ENCODE data around the gene CPE. TPM values are rescaled to one million over a fixed set of nuclear protein-coding genes. Genes with fewer than 3 reads are reported as not detected.

Gene CPE
- total and polyA plus RNA-seq, 2 experiments from 2014 or later: 53.9 to 77.9 TPM

DNA sequence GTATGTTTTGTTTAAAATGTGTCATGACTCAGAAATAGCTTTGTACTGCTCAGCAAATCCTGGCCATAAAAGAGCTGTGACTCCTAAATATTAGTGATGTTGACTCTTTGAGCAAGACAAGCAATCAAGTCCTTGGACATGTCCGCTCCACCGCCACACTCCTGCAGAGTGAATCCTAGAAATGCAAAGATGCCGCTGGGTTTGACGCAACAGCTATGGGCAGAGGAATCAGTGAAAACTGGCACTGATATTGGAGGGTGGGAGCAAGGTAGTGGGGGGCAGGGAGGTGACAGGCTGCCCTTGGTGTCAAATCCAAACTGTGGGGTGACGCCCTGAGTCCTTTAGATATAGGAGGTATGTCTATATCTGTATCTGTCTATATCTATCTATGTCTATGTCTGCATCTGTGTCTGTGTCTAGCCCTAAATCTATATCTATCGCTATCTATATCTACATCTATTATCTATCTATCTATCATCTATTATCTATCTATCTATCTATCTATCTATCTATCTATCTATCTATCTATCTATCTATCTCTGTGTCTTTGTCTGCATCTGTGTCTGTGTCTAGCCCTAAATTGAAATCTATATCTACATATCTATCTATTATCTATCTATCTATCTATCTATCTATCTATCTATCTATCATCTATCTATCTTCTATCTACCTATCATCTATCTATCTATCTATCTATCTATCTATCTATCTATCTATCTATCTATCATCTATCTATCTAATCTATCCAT is 129.7 kb downstream of the CPE start:
- H3K27me3 ChIP-seq (replicated peaks; ENCODE audit: insufficient read depth): peaks cover 16% of the 10 kb centered on the region
- H2AFZ ChIP-seq: no peak overlapping the region
- peaks cover 12% of the 10 kb centered on the region; the same call in 1 of the 2 replicates for H3F3A ChIP-seq (ENCODE audit: insufficient read depth)
- H3K9ac ChIP-seq: no peak overlapping the region
- TF ChIP-seq EZH2 (IDR thresholded peaks at IDR 0.05; ENCODE audit: insufficient read depth, poor library complexity, severe bottlenecking) (no peak), EZH2phosphoT487 (IDR thresholded peaks at IDR 0.05; ENCODE audit: insufficient read depth, low read depth) (no peak)
- 87 to 92% methylated on average over 6 of the region's 6 CpGs for WGBS, 2 experiments (ENCODE audit: low coverage in 1 of 2, low lambda C conversion rate in 2 of 2, missing lambda C conversion rate in 2 of 2)
- H3K4me1 ChIP-seq (ENCODE audit: insufficient read depth): peaks cover 12% of the 10 kb centered on the region
- H3K36me3 ChIP-seq (ENCODE audit: low read depth): no peaks in the 10 kb centered on the region
- H3K27ac ChIP-seq: no peak overlapping the region
- no peak for DNase-seq
- no peaks in the 10 kb centered on the region for H3K9me3 ChIP-seq (ENCODE audit: low read depth)
- H4K20me1 ChIP-seq (ENCODE audit: insufficient read depth): no peaks in the 10 kb centered on the region
- in situ Hi-C loops (cut with MboI): no loop called here
- no peak overlapping the region for H3K4me2 ChIP-seq (ENCODE audit: unreplicated experiment)
- no peaks in the 10 kb centered on the region for H3K9me2 ChIP-seq (ENCODE audit: insufficient read depth)
- H3K79me2 ChIP-seq (ENCODE audit: insufficient read depth): no peaks in the 10 kb centered on the region
- H3K4me3 ChIP-seq: no peak overlapping the region

- no peak for DNase-seq
- TF ChIP-seq EZH2phosphoT487 (IDR thresholded peaks at IDR 0.05; ENCODE audit: insufficient read depth, low read depth) (no peak), EZH2 (IDR thresholded peaks at IDR 0.05; ENCODE audit: insufficient read depth, poor library complexity, severe bottlenecking) (no peak)
- 21 to 28% methylated on average over 5 of the region's 5 CpGs for WGBS, 2 experiments (ENCODE audit: low coverage in 1 of 2, low lambda C conversion rate in 2 of 2, missing lambda C conversion rate in 2 of 2)
Observed at GRCh38 chr4:165512424-165512823, 133.6 kb downstream of the CPE start.

GRCh38 chr4:165514739-165515138 is 135.9 kb downstream of the CPE start:
- 53 to 58% methylated on average over 2 of the region's 2 CpGs for WGBS, 2 experiments (ENCODE audit: low coverage in 1 of 2, low lambda C conversion rate in 2 of 2, missing lambda C conversion rate in 2 of 2)
- no peak for DNase-seq
- H3K4me1 ChIP-seq (ENCODE audit: insufficient read depth): no peaks in the 10 kb centered on the region
- no peak overlapping the region for H3K4me3 ChIP-seq
- no peak overlapping the region for H3K27ac ChIP-seq
- no peaks in the 10 kb centered on the region for H3K9me3 ChIP-seq (ENCODE audit: low read depth)
- no peak overlapping the region for H3K4me2 ChIP-seq (ENCODE audit: unreplicated experiment)
- H3K36me3 ChIP-seq (ENCODE audit: low read depth): no peaks in the 10 kb centered on the region
- in situ Hi-C loops (cut with MboI): no loop called here
- no peaks in the 10 kb centered on the region for H3K79me2 ChIP-seq (ENCODE audit: insufficient read depth)
- H3K9ac ChIP-seq: no peak overlapping the region
- H4K20me1 ChIP-seq (ENCODE audit: insufficient read depth): no peaks in the 10 kb centered on the region
- no peaks in the 10 kb centered on the region for H3F3A ChIP-seq (ENCODE audit: insufficient read depth)
- peaks cover 11% of the 10 kb centered on the region for H3K27me3 ChIP-seq (replicated peaks; ENCODE audit: insufficient read depth)
- no peak overlapping the region for H2AFZ ChIP-seq
- TF ChIP-seq EZH2phosphoT487 (IDR thresholded peaks at IDR 0.05; ENCODE audit: insufficient read depth, low read depth) (no peak), EZH2 (IDR thresholded peaks at IDR 0.05; ENCODE audit: insufficient read depth, poor library complexity, severe bottlenecking) (no peak)
- H3K9me2 ChIP-seq (ENCODE audit: insufficient read depth): no peaks in the 10 kb centered on the region

More at GRCh38 chr4:165512424-165512823, 133.6 kb downstream of the CPE start:
- Histone ChIP-seq H3K4me3 (no peak overlapping the region), H3K79me2 (ENCODE audit: insufficient read depth) (no peaks in the 10 kb centered on the region), H2AFZ (no peak overlapping the region), H3F3A (ENCODE audit: insufficient read depth) (no peaks in the 10 kb centered on the region), H3K27ac (no peak overlapping the region), H3K36me3 (ENCODE audit: low read depth) (no peaks in the 10 kb centered on the region), H3K27me3 (replicated peaks; ENCODE audit: insufficient read depth) (peaks cover 16% of the 10 kb centered on the region), H4K20me1 (ENCODE audit: insufficient read depth) (no peaks in the 10 kb centered on the region), H3K9me2 (ENCODE audit: insufficient read depth) (no peaks in the 10 kb centered on the region), H3K4me1 (ENCODE audit: insufficient read depth) (no peaks in the 10 kb centered on the region), H3K4me2 (ENCODE audit: unreplicated experiment) (no peak overlapping the region), H3K9me3 (ENCODE audit: low read depth) (no peaks in the 10 kb centered on the region), H3K9ac (no peak overlapping the region)
- in situ Hi-C loops (cut with MboI): no loop called here

GRCh38 chr4:165515201-165515600 is 136.4 kb downstream of the CPE start:
- Histone ChIP-seq H3K4me3 (no peak overlapping the region), H3K27ac (no peak overlapping the region), H3K79me2 (ENCODE audit: insufficient read depth) (no peaks in the 10 kb centered on the region), H3K9me3 (ENCODE audit: low read depth) (no peaks in the 10 kb centered on the region), H2AFZ (no peak overlapping the region), H3F3A (ENCODE audit: insufficient read depth) (no peaks in the 10 kb centered on the region), H3K9me2 (ENCODE audit: insufficient read depth) (no peaks in the 10 kb centered on the region), H3K36me3 (ENCODE audit: low read depth) (no peaks in the 10 kb centered on the region), H3K4me2 (ENCODE audit: unreplicated experiment) (no peak overlapping the region), H4K20me1 (ENCODE audit: insufficient read depth) (no peaks in the 10 kb centered on the region), H3K9ac (no peak overlapping the region), H3K27me3 (replicated peaks; ENCODE audit: insufficient read depth) (peaks cover 7% of the 10 kb centered on the region; the same call in 1 of the 2 replicates), H3K4me1 (ENCODE audit: insufficient read depth) (no peaks in the 10 kb centered on the region)
- no peak for DNase-seq
- no peak for TF ChIP-seq EZH2 (IDR thresholded peaks at IDR 0.05; ENCODE audit: insufficient read depth, poor library complexity, severe bottlenecking)
- TF ChIP-seq EZH2phosphoT487 (IDR thresholded peaks at IDR 0.05; ENCODE audit: insufficient read depth, low read depth): no peak
- in situ Hi-C loops (cut with MboI): no loop called here
- 46 to 53% methylated on average over 2 of the region's 2 CpGs for WGBS, 2 experiments (ENCODE audit: low coverage in 1 of 2, low lambda C conversion rate in 2 of 2, missing lambda C conversion rate in 2 of 2)

All from GM23248 (cell line).